ENCODE data around the gene CIROP. TPM values are rescaled to one million over a fixed set of nuclear protein-coding genes. Genes with fewer than 3 reads are reported as not detected.

The CIROP gene
- total and polyA plus RNA-seq, 9 of the 15 experiments (the other 6 are each of a cell fraction or from before 2014, with no cell fraction given): not detected

GRCh38 chr14:23056956-23057756, 47.6 kb downstream of the CIROP start, which contains the start of gene CDH24 (continued):
- TF ChIP-seq NFXL1 (CRISPR knock-in tag; IDR thresholded peaks at IDR 0.05) (no peak), ZBTB8A (IDR thresholded peaks at IDR 0.05; ENCODE audit: partially characterized antibody) (no peak), ZNF639 (CRISPR knock-in tag; conservative IDR thresholded peaks at IDR 0.05 in 1 of 2, IDR thresholded peaks at IDR 0.05 in 1 of 2) (no peak), NRF1 (conservative IDR thresholded peaks at IDR 0.05 in 1 of 2, IDR thresholded peaks at IDR 0.05 in 1 of 2) (no peak), RFX7 (CRISPR knock-in tag; IDR thresholded peaks at IDR 0.05) (no peak), ZFP36 (IDR thresholded peaks at IDR 0.05; ENCODE audit: low read depth, low read length, partially characterized antibody) (no peak), ZBTB2 (IDR thresholded peaks at IDR 0.05) (peak; percentile 80), ZBTB49 (CRISPR knock-in tag; IDR thresholded peaks at IDR 0.05; ENCODE audit: borderline replicate concordance) (no peak), MEF2A (IDR thresholded peaks at IDR 0.05; ENCODE audit: control insufficient read depth, low read depth, low read length) (no peak), CREB3 (tag; conservative IDR thresholded peaks at IDR 0.05; ENCODE audit: low read depth) (no peak), BHLHE40 (IDR thresholded peaks at IDR 0.05; ENCODE audit: low read length) (no peak), ZNF444 (CRISPR knock-in tag; IDR thresholded peaks at IDR 0.05) (no peak), HDAC2 (IDR thresholded peaks at IDR 0.05) (no peak), PKNOX1 (IDR thresholded peaks at IDR 0.05) (no peak), ATF3 (IDR thresholded peaks at IDR 0.05) (no peak), ATF3 (CRISPR knock-in tag; conservative IDR thresholded peaks at IDR 0.05) (no peak), HSF4 (CRISPR knock-in tag; IDR thresholded peaks at IDR 0.05; ENCODE audit: borderline replicate concordance) (no peak), ZNF695 (CRISPR knock-in tag; IDR thresholded peaks at IDR 0.05) (no peak), KAT8 (IDR thresholded peaks at IDR 0.05; ENCODE audit: low read depth) (no peak)

All from K562 (cell line).